ENCODE results near the gene LRRC4C.

GRCh38 chr11:40986320-40986719 is 473.1 kb downstream of the LRRC4C start:
- TF ChIP-seq POLR2A (IDR thresholded peaks at IDR 0.05; ENCODE audit: low read length) (no peak), GATA1 (IDR thresholded peaks at IDR 0.05; ENCODE audit: low read depth, low read length) (no peak)
